Activated T-cell treated with anti-CD3 and anti-CD28 coated beads, Interleukin-2, amount 50 U/mL, for 72 hours (primary cell): ENCODE results near the gene TRAPPC11. TPM values are rescaled to one million over a fixed set of nuclear protein-coding genes. Genes with fewer than 3 reads are reported as not detected.

Experiments used
- ATAC-seq, 2 donors: fragments of 150-1000 bp; cut with Tn5 transposase; replicated peaks in 1 of 2; 2 replicates each; pipeline ENCODE4 v1.10.0; 2021; ENCODE audit warnings: moderate library complexity in 2 of 2, mild to moderate bottlenecking in 1 of 2
- DNase-seq, 2 donors: peaks; one replicate each; pipeline ENCODE4 v3.0.0; 2021 to 2022; ENCODE audit warnings: mixed read lengths in 1 of 2
- H3K27ac Mint-ChIP-seq: one replicate; pipeline ENCODE4 v1.8.0; 2022; ENCODE audit warnings: mild to moderate bottlenecking, moderate library complexity, mixed read lengths
- H3K27me3 Mint-ChIP-seq: one replicate; pipeline ENCODE4 v1.8.0; 2022; ENCODE audit warnings: low read depth, mixed read lengths
- H3K36me3 Mint-ChIP-seq, 2 donors: one replicate each; pipeline ENCODE4 v1.8.0; 2022; ENCODE audit warnings: mixed read lengths in 2 of 2, mild to moderate bottlenecking in 1 of 2; ENCODE audit not compliant: insufficient read depth in 2 of 2
- H3K4me1 Mint-ChIP-seq: one replicate; pipeline ENCODE4 v1.8.0; 2022; ENCODE audit warnings: low read depth, mixed read lengths
- H3K4me3 Mint-ChIP-seq, 2 donors: one replicate each; pipeline ENCODE4 v1.8.0; 2022; ENCODE audit warnings: mild to moderate bottlenecking in 2 of 2, mixed read lengths in 2 of 2, moderate library complexity in 2 of 2
- H3K9me3 Mint-ChIP-seq, 2 donors: one replicate each; pipeline ENCODE4 v1.8.0; 2022; ENCODE audit warnings: mixed read lengths in 2 of 2
- total RNA-seq, 2 donors: library from RNA; stranded (reverse); gene quantifications; one replicate each; pipeline ENCODE4 v1.2.3, GENCODE V29; 2022

TRAPPC11 gene
- total RNA-seq, 2 donors from 2014 or later, result 33.2 to 36.8 TPM

- ATAC-seq (no peak), DNase-seq (no peak)
- H3K4me3 Mint-ChIP-seq, result no peak overlapping the region
- H3K27ac Mint-ChIP-seq, result no peak overlapping the region
- no peaks in the 10 kb centered on the region for H3K9me3 Mint-ChIP-seq
- no peaks in the 10 kb centered on the region for H3K36me3 Mint-ChIP-seq
- H3K27me3 Mint-ChIP-seq, result peaks cover 15% of the 10 kb centered on the region
- H3K4me1 Mint-ChIP-seq, result no peaks in the 10 kb centered on the region
These were observed 101.2 kb downstream of the TRAPPC11 start for GRCh38 chr4:183760326-183760725.

Other genes starting within 250 kb of the TRAPPC11 start
- 10 to 100 TPM; 29.7 to 48.0 TPM for gene CDKN2AIP, start 214.7 kb upstream of the TRAPPC11 start, total RNA-seq
- gene ING2, start 154.2 kb upstream of the TRAPPC11 start, total RNA-seq, result 10 to 100 TPM; 19.4 to 21.4 TPM
- gene RWDD4, start 108 bp upstream of the TRAPPC11 start, total RNA-seq, result 10 to 100 TPM; 16.0 to 17.1 TPM
- gene STOX2, start 246.0 kb downstream of the TRAPPC11 start, total RNA-seq, result under 1 TPM in 1 of 2 donors, not detected in 1; 0.19 TPM